ENCODE measurements around the gene TET1.
"Not testable (repeated sequence)": the region's sequence is repeated elsewhere in the genome, so short reads cannot be mapped to it uniquely, and the experiment has no call there.

The TET1 gene

GRCh38 chr10:68606918-68607317 lies 46.8 kb downstream of the TET1 start:
- DNase-seq (ENCODE audit: low read depth in 2 of 2) = no peak

GRCh38 chr10:68610023-68610422 lies 49.9 kb downstream of the TET1 start:
- not testable (repeated sequence) for DNase-seq (ENCODE audit: low read depth in 2 of 2)

DNA sequence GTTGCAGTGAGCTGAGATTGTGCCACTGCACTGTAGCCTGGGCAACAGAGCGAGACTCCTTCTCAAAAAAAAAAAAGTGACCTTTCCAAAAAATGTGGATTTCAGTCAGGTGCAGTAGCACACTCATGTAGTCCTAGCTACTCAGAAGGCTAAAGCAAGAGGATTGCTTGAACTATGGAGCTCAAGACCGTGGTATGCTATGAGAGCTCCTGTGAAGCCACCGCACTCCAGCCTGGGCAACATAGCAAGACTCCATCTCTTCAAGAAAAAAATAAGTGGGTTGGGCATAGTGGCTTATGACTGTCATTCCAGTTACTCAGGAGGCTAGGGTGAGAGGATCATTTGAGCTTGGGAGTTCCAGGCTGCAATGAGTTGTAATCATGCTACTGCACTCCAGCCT lies 51.1 kb downstream of the TET1 start:
- no peak for DNase-seq (ENCODE audit: low read depth in 2 of 2)

GRCh38 chr10:68613974-68614373 lies 53.8 kb downstream of the TET1 start:
- DNase-seq (ENCODE audit: low read depth in 2 of 2) = not testable (repeated sequence)

GRCh38 chr10:68617691-68618090 lies 57.6 kb downstream of the TET1 start:
- not testable (repeated sequence) for DNase-seq (ENCODE audit: low read depth in 2 of 2)

DNA sequence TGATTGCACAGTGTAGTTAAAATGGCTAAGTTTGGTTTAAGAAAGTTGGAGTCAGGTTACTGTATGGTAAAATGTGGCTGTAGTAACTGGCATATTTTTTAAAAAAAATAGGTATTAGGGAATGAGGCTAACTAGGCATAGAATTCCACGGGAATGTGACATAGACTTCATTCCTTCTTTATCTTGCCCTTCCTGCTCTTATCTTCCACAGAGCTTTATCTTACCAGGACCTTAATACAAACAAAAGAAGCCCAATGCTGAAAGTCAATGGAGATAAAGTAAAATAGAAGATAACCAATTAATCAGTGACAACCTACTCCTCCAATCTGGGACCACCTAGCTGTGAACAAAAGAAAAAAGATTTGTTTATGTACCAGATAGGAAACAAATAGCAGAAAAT lies 58.1 kb downstream of the TET1 start:
- no peak for DNase-seq (ENCODE audit: low read depth in 2 of 2)

GRCh38 chr10:68619595-68619994 lies 59.5 kb downstream of the TET1 start:
- no peak for DNase-seq (ENCODE audit: low read depth in 2 of 2)

DNA sequence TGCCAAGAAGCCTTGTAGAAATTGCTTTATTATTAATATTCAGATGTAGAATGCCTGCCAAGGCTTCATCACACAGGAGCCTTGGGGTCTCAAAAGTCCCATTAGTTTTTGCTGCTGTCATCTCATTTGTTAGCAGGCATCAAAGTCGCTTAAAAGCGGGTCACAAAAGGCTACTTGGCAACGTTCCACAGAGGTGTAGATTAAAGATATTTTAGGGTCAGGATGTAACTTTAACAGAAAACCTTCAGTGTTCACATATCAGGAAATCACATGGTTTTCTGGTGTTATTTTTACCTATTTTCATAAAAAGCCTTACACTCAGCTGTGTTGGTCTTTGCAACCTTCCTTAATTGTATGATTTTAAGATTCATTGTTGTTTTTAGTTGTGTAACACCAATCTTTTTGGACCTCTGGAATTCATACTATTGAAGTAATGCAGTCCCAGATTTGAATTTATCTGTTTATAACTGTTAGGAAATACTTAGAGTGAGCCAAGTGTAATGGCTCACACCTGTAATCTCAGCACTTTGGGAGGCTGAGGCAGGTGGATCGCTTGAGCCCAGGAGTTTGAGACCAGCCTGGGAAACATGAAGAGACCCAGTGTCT lies 65.3 kb downstream of the TET1 start:
- no peak for DNase-seq (ENCODE audit: low read depth in 2 of 2)

DNA sequence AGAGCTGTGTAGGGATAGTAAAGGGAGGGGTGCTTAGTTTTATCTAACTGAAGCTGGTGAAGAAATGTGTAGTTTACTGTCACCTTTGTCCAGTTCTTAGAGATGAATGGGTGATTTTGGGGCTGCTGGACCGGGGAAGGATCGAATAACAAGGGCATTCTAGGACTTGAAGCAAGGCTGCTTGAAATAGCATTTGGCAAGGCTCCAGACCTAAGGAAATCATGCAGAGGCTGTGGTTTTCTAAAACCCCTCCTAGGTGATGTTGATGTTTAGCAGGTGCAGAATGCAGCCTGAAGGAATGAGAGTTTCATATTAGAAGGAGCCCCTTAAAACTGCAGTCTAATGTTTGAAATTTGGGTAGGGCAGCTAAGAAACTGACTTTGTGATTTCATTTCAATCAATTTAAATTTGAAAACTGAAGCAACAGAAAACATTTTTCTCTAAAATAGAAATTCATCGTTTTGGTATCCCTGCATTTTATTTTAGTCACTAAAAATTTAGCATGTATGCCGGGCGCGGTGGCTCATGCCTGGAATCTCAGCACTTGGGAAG lies 68.5 kb downstream of the TET1 start:
- DNase-seq (ENCODE audit: low read depth in 2 of 2) = no peak

GRCh38 chr10:68632271-68632560 lies 72.1 kb downstream of the TET1 start:
- not testable (repeated sequence) for DNase-seq (ENCODE audit: low read depth in 2 of 2)

DNA sequence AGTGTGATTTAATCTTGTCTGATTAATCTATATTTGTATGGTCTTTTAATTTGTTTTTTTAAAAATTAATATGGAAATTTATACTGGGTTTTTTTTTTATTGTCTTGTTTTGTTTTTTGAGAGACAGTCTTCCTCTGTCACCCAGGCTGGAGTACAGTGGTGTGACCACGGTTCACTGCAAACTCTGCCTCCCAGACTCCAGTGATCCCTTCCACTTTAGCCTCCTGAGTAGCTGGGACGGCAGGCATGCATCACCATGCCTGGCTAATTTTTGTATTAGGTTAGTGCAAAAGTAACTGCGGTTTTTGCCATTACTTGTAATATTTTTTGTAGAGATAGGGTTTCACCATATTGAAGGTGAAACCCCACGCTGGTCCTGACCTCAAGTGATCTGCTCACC lies 73.1 kb downstream of the TET1 start:
- DNase-seq (ENCODE audit: low read depth in 2 of 2) = no peak

- no peak for DNase-seq (ENCODE audit: low read depth in 2 of 2)
Measured at GRCh38 chr10:68633816-68634466, 73.8 kb downstream of the TET1 start.

DNA sequence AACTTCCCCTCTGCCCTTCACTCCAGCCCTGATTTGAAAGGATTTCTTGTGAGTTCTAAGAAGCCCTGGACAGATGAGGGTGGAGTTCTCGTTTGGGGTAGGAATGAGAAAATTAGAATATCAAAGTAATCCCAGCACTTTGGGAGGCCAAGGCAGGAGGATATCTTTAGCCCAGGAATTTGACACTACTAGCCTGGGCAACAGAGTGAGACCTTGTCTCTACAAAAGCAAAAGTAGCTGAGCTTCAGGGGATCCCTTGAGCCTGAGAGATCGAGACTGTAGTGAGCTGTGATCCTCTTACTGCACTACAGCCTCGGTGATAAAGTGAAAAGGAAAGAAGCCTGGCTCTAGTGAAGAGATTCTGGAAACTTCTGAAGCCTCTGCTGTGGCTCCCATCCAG lies 76.2 kb downstream of the TET1 start:
- DNase-seq (ENCODE audit: low read depth in 2 of 2) = no peak

DNA sequence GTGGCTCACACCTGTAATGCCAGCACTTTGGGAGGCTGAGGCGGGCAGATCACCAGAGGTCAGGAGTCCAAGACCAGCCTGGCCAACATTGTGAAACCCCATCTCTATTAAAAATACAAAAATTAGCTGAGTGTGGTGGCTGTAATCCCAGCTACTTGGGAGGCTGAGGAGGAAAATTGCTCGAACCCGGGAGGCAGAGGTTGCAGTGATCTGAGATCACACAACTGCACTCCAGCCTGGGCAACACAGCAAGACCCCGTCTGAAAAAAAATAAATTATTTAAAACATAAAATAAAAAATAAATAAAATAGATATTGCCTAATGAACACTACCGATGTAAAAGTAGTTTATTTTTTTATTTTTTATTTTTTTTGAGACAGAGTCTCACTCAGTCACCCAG lies 83.4 kb downstream of the TET1 start:
- DNase-seq (ENCODE audit: low read depth in 2 of 2) = not testable (repeated sequence)

DNA sequence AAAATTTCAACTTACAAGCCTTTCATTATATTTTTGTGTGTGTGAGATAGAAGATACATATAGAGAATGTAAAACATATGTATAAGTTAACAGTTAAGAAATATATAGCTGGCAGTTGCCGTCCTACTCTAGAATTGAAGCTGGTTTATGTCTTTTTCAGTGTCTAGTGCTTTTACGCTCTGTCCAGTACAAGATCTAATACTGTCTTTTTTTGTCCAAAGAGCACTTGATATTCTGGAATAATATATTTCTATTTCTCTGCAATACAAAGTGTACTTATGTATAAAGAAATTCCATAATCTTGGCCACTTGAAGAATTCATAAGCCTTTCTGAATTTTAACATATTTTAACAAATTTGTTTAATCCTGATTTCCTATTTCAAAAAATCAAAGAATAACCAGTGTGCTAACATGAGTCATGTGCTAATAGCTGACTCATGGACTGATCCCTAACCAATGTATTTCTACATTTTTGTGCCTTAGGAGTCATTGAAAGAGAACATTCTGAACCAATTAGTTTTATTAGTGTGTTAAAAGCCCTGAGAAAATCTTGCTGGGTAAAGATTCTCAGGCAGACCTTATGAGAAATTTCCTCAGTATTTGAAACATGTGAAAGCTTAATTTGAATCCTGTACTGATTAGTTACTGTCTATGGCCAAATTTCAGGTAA lies 87.7 kb downstream of the TET1 start:
- DNase-seq (ENCODE audit: low read depth in 2 of 2) = no peak

GRCh38 chr10:68655620-68656126 lies 95.5 kb downstream of the TET1 start:
- DNase-seq (ENCODE audit: low read depth in 2 of 2) = no peak

GRCh38 chr10:68665841-68666240 lies 105.7 kb downstream of the TET1 start:
- DNase-seq (ENCODE audit: low read depth in 2 of 2) = no peak

GRCh38 chr10:68666280-68666760 lies 106.2 kb downstream of the TET1 start:
- no peak for DNase-seq (ENCODE audit: low read depth in 2 of 2)

GRCh38 chr10:68668231-68668630 lies 108.1 kb downstream of the TET1 start:
- DNase-seq (ENCODE audit: low read depth in 2 of 2) = no peak

DNA sequence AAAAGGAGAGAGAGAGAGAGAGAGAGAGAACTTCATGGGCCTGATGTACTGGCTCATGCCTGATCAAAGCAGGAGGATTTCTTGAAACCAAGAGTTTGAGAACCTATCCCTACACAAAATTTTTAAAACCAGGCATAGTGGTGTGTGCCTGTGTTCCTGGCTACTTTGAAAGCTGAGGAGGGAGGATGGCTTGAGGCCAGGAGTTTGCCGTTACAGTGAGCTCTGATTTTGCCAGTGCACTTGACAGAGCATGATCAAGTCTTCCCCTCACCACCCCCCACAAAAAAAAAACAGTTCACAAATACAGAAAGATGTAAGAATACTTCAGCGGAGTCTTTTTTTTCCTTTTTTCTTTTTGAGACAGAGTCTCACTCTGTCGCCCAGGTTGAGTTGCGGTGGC lies 108.8 kb downstream of the TET1 start:
- no peak for DNase-seq (ENCODE audit: low read depth in 2 of 2)

DNA sequence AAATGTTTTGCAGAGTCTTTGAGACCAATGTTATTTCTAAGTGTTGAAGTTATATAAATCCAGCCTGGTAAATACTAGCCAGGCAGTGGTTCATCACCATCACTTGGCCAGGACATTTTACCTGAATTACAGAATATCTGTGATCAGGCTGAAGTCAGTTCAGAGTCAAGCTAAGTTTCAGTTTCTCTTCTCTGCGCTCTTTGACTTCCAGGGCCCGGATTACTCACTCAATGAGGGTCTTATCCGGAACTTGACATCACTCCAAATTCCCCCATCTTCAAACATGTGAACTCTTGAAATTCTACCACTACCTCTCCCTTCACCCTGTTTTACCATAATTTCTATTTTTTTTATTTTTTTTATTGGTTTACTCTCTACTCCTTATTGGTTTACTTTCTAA lies 124.3 kb downstream of the TET1 start:
- no peak for DNase-seq (ENCODE audit: low read depth in 2 of 2)

DNA sequence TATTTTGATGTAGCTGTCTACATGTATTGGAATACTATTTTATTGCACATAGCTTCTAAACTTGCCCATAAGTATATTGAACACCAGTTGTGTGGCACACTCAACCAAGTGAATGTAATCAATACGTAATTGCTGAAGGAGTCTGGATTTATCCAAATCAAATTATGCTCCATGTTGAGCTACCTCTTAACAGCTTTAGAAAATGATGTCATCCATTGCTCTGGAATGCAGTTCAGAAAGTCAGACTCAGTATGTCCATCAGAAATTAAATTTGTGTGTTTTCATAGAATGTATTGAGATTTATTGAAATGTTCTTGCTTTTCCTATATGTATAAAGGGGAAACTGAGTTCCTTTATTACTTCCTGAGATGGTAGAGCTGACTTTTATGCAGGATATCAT lies 135.9 kb downstream of the TET1 start:
- DNase-seq (ENCODE audit: low read depth in 2 of 2) = no peak

DNA sequence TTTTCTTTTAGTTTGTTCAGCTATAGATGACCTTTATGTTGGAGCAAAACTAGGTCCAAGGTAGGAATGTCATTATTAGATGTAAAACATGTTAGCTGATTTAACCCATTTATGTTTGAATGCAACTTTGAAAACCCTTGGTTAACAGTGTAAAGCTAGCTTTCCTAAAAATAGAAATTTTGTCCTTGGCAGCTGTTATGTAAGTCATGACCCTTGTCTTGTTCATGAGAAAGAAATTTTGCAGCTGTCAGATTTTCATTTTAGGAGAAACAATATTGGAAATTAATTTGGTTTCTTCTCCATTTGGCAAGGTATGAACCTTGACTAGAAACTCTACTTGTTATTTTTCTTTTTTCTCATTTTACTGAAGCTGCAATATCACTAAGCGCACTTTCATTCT lies 137.0 kb downstream of the TET1 start:
- no peak for DNase-seq (ENCODE audit: low read depth in 2 of 2)
